HepG2 (cell line): ENCODE measurements around the gene DPYD. TPM values are rescaled to one million over a fixed set of nuclear protein-coding genes. Genes with fewer than 3 reads are reported as not detected.
A peak's percentile ranks its signal among the peaks of the same experiment; 100 is the strongest.

ENCODE experiments used
- ATAC-seq: fragments of 200-7000 bp; cut with Tn5 transposase; 3 replicates; pipeline ENCODE4 v1.9.1; 2020; ENCODE audit warnings: mild to moderate bottlenecking, moderate library complexity
- BruUV-seq: library from RNA; stranded (reverse); fragments of 400-500 nt; replicated peaks from 2 replicates; lab custom pipeline; 2021; lab: Mats Ljungman, UMichigan
- CTCF ChIA-PET: fragments of 300-600 bp; formaldehyde crosslinking; extraction: SDS; loops from one replicate; lab custom pipeline; 2021; ENCODE audit warnings: low total read pairs, inconsistent platforms, low intra/inter-chr PET ratio; lab: Yijun Ruan, JAX
- POLR2A ChIA-PET: fragments of 350-600 bp; sonication (Branson Sonifier 250); formaldehyde crosslinking; loops from one replicate; lab custom pipeline; 2020; ENCODE audit warnings: antibody characterized with exemption, inconsistent platforms; lab: Yijun Ruan, JAX
- DNase-seq: peaks from one replicate; pipeline ENCODE4 v3.0.0-alpha.2; 2015; ENCODE audit warnings: low spot score
- FAIRE-seq: peaks from 3 replicates; lab custom pipeline; 2011; peaks lifted over from hg19 to GRCh38; lab: Jason Lieb, UNC
- H2AFZ ChIP-seq: one replicate; pipeline ENCODE4 v1.6.1; 2011; ENCODE audit warnings: low read length, inconsistent platforms
- H3K27ac ChIP-seq: fragments of 300-600 bp; 3 replicates; pipeline ENCODE4 v1.8.0; 2011; ENCODE audit warnings: mixed run types, mild to moderate bottlenecking, mixed read lengths, low read length, inconsistent platforms; ENCODE audit not compliant: insufficient read depth; ENCODE audit errors: extremely low read length
- H3K27me3 ChIP-seq, 2 experiments: fragments of 200-600 bp in 1 of 2; 2 replicates in 1 of 2; 3 replicates in 1 of 2; pipeline versions ENCODE4 v1.6.0 to v1.8.0; 2011; ENCODE audit warnings: low read length in 2 of 2, mild to moderate bottlenecking in 2 of 2, moderate library complexity in 2 of 2, inconsistent platforms in 1 of 2; ENCODE audit not compliant: insufficient read depth in 2 of 2, control insufficient read depth in 1 of 2
- H3K36me3 ChIP-seq, 2 experiments: fragments of 200-600 bp in 1 of 2; replicated peaks in 1 of 2; 2 replicates in 1 of 2; 3 replicates in 1 of 2; pipeline versions ENCODE4 v1.5.1 to v1.8.0; 2011; ENCODE audit warnings: low read length in 2 of 2, inconsistent platforms in 1 of 2; ENCODE audit not compliant: insufficient read depth in 2 of 2, control insufficient read depth in 1 of 2
- H3K4me1 ChIP-seq: 2 replicates; pipeline ENCODE4 v1.5.1; 2012; ENCODE audit warnings: low read length, inconsistent platforms; ENCODE audit not compliant: insufficient read depth
- H3K4me2 ChIP-seq: 2 replicates; pipeline ENCODE4 v1.6.0; 2011; ENCODE audit warnings: low read depth, low read length, inconsistent platforms
- H3K4me3 ChIP-seq, 3 experiments: fragments of 200-600 bp in 1 of 3; sonication (generic), shearing (Covaris generic) in 1 of 3; replicated peaks in 1 of 3; 2 replicates each; pipeline ENCODE4 v1.5.1; 2011 to 2016; ENCODE audit warnings: low read length in 3 of 3, inconsistent platforms in 2 of 3, low read depth in 2 of 3, mild to moderate bottlenecking in 2 of 3, control low read depth in 1 of 3, mixed read lengths in 1 of 3; ENCODE audit not compliant: insufficient read depth in 1 of 3
- H3K79me2 ChIP-seq: one replicate; pipeline ENCODE4 v1.6.1; 2011; ENCODE audit warnings: low read length, inconsistent platforms; ENCODE audit not compliant: insufficient read depth
- H3K9ac ChIP-seq: 2 replicates; pipeline ENCODE4 v1.6.0; 2011; ENCODE audit warnings: mild to moderate bottlenecking, low read depth, low read length, inconsistent platforms; ENCODE audit not compliant: insufficient read depth
- H3K9me3 ChIP-seq: 2 replicates; pipeline ENCODE4 v1.5.1; 2012; ENCODE audit warnings: mild to moderate bottlenecking, low read length
- H4K20me1 ChIP-seq: 2 replicates; pipeline ENCODE4 v1.6.0; 2011; ENCODE audit warnings: inconsistent platforms, mild to moderate bottlenecking, low read length, moderate library complexity; ENCODE audit not compliant: insufficient read depth
- CEBPB ChIP-seq: IDR thresholded peaks from 2 replicates; pipeline ENCODE4 v1.6.1; 2011; ENCODE audit warnings: low read depth, low read length, improper control_type of control experiment, borderline replicate concordance
- EHMT2 ChIP-seq: fragments of 200-600 bp; sonication (generic); IDR thresholded peaks from 2 replicates; pipeline ENCODE4 v1.7.0; 2017; ENCODE audit warnings: antibody characterized with exemption, low read depth, low read length, borderline replicate concordance
- IKZF4 ChIP-seq: sonication (generic); formaldehyde crosslinking; IDR thresholded peaks from 2 replicates; pipeline ENCODE4 v1.5.1; 2020; ENCODE audit warnings: borderline replicate concordance, mild to moderate bottlenecking, low read depth, missing genetic modification reagents; ENCODE audit errors: not compliant biosample characterization
- MATR3 ChIP-seq: sonication (generic); formaldehyde crosslinking; IDR thresholded peaks from 2 replicates; pipeline ENCODE4 v1.4.0; 2020; ENCODE audit warnings: missing genetic modification reagents
- NFIB ChIP-seq: sonication (generic); formaldehyde crosslinking; IDR thresholded peaks from 2 replicates; pipeline ENCODE4 v1.9.0; 2021; ENCODE audit warnings: missing genetic modification reagents, mild to moderate bottlenecking, borderline replicate concordance
- NKX3-1 ChIP-seq: sonication (generic); formaldehyde crosslinking; IDR thresholded peaks from 2 replicates; pipeline ENCODE4 v1.5.0; 2020; ENCODE audit warnings: missing genetic modification reagents
- TBX3 ChIP-seq: fragments of 450-650 bp; IDR thresholded peaks from 2 replicates; pipeline ENCODE4 v1.6.1; 2017; ENCODE audit warnings: antibody characterized with exemption, mild to moderate bottlenecking, inconsistent platforms, borderline replicate concordance
- ZKSCAN5 ChIP-seq: sonication (generic); formaldehyde crosslinking; IDR thresholded peaks from 2 replicates; pipeline ENCODE4 v1.5.1; 2020; ENCODE audit warnings: mild to moderate bottlenecking, missing genetic modification reagents
- ZNF224 ChIP-seq: sonication (generic); formaldehyde crosslinking; IDR thresholded peaks from 2 replicates; pipeline ENCODE4 v1.5.0; 2020; ENCODE audit warnings: mild to moderate bottlenecking, missing genetic modification reagents
- ZNF281 ChIP-seq: sonication (generic); formaldehyde crosslinking; IDR thresholded peaks from 2 replicates; pipeline ENCODE4 v1.4.0; 2020; ENCODE audit warnings: missing genetic modification reagents, borderline replicate concordance
- ZNF576 ChIP-seq: sonication (generic); formaldehyde crosslinking; IDR thresholded peaks from 2 replicates; pipeline ENCODE4 v1.4.0; 2020; ENCODE audit warnings: mild to moderate bottlenecking, missing genetic modification reagents
- WGBS: methylation state at CpG from one replicate; pipeline ENCODE4 v1.1.6; 2017; ENCODE audit warnings: low lambda C conversion rate; 5-methylcytosine and 5-hydroxymethylcytosine counted together
- in situ Hi-C: cut with HindIII; loops from 2 replicates; pipeline ENCODE4 v1.10.0; 2017; ENCODE audit warnings: low pct_unique_long_range_greater_than_20kb; ENCODE audit not compliant: extremely low pct_ligation_motif_present
- intact Hi-C: fragments of 100-400 bp; cut with micrococcal nuclease; formaldehyde crosslinking; loops from one replicate; pipeline ENCODE4 v1.10.0; 2022; ENCODE audit not compliant: unreplicated experiment
- polyA plus RNA-seq, 8 experiments: library from polyadenylated mRNA; depleted of rRNA in 3 of 8; stranded (reverse) in 7 of 8; unstranded in 1 of 8; fragments of >200 nt; fragmentation: Illumina TruSeq in 4 of 8; extraction: Trizol in 4 of 8; gene quantifications; 2 replicates each; pipeline versions ENCODE4 v1.2.1 to v1.2.3, GENCODE V29; 2011 to 2016; ENCODE audit warnings: low read depth in 4 of 8, missing spikeins in 1 of 8, mixed read lengths in 1 of 8; ENCODE audit not compliant: insufficient read depth in 1 of 8
- total RNA-seq, 5 experiments: library from RNA; depleted of rRNA; stranded (reverse); fragments of >200 nt; fragmentation: Illumina TruSeq; extraction: Trizol; gene quantifications; 2 replicates each; pipeline ENCODE4 v1.2.3, GENCODE V29; 2016; ENCODE audit warnings: low read depth in 1 of 5

The DPYD gene
- total and polyA plus RNA-seq, 2 of the 13 experiments (the other 11 are each of a cell fraction or from before 2014, with no cell fraction given), result 1.3 to 3.4 TPM

- H3K36me3 ChIP-seq, result no peaks in the 10 kb centered on the region
- no peaks in the 10 kb centered on the region for H4K20me1 ChIP-seq
- BruUV-seq, result no TSS peak
- DNase-seq (no peak), ATAC-seq (no peak), FAIRE-seq (no peak)
- TF ChIP-seq CEBPB (peak; percentile 63), NKX3-1 (CRISPR knock-in tag) (no peak), NFIB (CRISPR knock-in tag) (no peak)
- intact Hi-C loops (no loop called here), in situ Hi-C loops (no loop called here)
- 44% methylated on average over 7 of the region's 7 CpGs for WGBS
- ChIA-PET POLR2A (no interaction called here), CTCF (no interaction called here)
- no peak overlapping the region for H3K27ac ChIP-seq
- no peaks in the 10 kb centered on the region for H3K27me3 ChIP-seq
- no peaks in the 10 kb centered on the region for H3K79me2 ChIP-seq
- no peaks in the 10 kb centered on the region for H3K4me1 ChIP-seq
- no peak overlapping the region for H3K4me3 ChIP-seq
- H3K9ac ChIP-seq, result no peak overlapping the region
- no peak overlapping the region for H3K4me2 ChIP-seq
- H3K9me3 ChIP-seq, result peaks cover 28% of the 10 kb centered on the region
- H2AFZ ChIP-seq, result no peak overlapping the region
These were observed 469.6 kb downstream of the DPYD start for GRCh38 chr1:97451046-97451826.

GRCh38 chr1:97441966-97442365 is 478.9 kb downstream of the DPYD start:
- Histone ChIP-seq H3K9me3 (peaks cover 20% of the 10 kb centered on the region), H2AFZ (no peak overlapping the region), H3K4me2 (no peak overlapping the region), H3K79me2 (no peaks in the 10 kb centered on the region), H4K20me1 (no peaks in the 10 kb centered on the region), H3K4me3 (no peak overlapping the region), H3K27me3 (no peaks in the 10 kb centered on the region), H3K27ac (no peak overlapping the region), H3K4me1 (no peaks in the 10 kb centered on the region), H3K36me3 (no peaks in the 10 kb centered on the region), H3K9ac (no peak overlapping the region)
- in situ Hi-C loops (no loop called here), intact Hi-C loops (no loop called here)
- ATAC-seq, result no peak
- no TSS peak for BruUV-seq
- ChIA-PET CTCF (no interaction called here), POLR2A (no interaction called here)
- no peak for FAIRE-seq
- no peak for DNase-seq
- no peak for TF ChIP-seq ZKSCAN5
- no peak for TF ChIP-seq MATR3 (CRISPR knock-in tag)
- TF ChIP-seq IKZF4, result no peak
- TF ChIP-seq TBX3, result no peak
- no peak for TF ChIP-seq ZNF281
- no peak for TF ChIP-seq ZNF576 (CRISPR knock-in tag)
- no peak for TF ChIP-seq EHMT2
- no peak for TF ChIP-seq ZNF224 (CRISPR knock-in tag)
